Neural cell (in vitro differentiated cells): ENCODE results near the gene RELN.

ENCODE experiments used
- EZH2 ChIP-seq: fragments of 200-600, 300-800 bp; shearing (Covaris generic), sonication (generic); IDR thresholded peaks from 2 replicates; pipeline ENCODE4 v1.6.1; 2014; ENCODE audit warnings: antibody characterized with exemption, low read length, borderline replicate concordance, mild to moderate bottlenecking; ENCODE audit not compliant: insufficient read depth, poor library complexity, severe bottlenecking
- TF ChIP-seq, protein P1 (sequence below): fragments of 450-650 bp; IDR thresholded peaks from 2 replicates; pipeline ENCODE4 v1.5.1; 2014; ENCODE audit warnings: antibody characterized with exemption, mild to moderate bottlenecking, moderate library complexity; ENCODE audit not compliant: poor library complexity, severe bottlenecking
- TF ChIP-seq, protein P2 (sequence below): IDR thresholded peaks from 2 replicates; pipeline ENCODE4 v1.6.1; 2012; ENCODE audit warnings: borderline replicate concordance

DNA sequence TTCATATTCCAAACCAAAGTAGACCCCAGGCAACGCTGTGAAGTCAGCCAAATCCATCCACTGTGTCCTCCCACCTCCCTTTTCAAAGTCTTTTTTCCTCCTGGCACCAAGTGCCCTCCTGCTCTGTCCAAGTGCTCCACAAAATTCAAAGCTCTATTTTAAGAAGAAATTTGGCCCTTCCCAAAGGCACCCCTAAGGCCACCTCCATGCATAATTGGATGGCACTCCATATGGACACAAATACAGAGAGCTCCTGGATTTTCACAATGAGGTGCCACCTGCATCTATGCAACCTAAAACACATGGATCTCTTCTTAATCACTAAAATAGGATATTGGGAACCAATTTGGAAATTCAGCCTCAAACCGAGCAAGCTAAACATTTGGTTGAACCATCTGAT is 121.6 kb downstream of the RELN start:
- TF ChIP-seq, protein P1, sequence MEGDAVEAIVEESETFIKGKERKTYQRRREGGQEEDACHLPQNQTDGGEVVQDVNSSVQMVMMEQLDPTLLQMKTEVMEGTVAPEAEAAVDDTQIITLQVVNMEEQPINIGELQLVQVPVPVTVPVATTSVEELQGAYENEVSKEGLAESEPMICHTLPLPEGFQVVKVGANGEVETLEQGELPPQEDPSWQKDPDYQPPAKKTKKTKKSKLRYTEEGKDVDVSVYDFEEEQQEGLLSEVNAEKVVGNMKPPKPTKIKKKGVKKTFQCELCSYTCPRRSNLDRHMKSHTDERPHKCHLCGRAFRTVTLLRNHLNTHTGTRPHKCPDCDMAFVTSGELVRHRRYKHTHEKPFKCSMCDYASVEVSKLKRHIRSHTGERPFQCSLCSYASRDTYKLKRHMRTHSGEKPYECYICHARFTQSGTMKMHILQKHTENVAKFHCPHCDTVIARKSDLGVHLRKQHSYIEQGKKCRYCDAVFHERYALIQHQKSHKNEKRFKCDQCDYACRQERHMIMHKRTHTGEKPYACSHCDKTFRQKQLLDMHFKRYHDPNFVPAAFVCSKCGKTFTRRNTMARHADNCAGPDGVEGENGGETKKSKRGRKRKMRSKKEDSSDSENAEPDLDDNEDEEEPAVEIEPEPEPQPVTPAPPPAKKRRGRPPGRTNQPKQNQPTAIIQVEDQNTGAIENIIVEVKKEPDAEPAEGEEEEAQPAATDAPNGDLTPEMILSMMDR, result no peak
- TF ChIP-seq, protein P2, sequence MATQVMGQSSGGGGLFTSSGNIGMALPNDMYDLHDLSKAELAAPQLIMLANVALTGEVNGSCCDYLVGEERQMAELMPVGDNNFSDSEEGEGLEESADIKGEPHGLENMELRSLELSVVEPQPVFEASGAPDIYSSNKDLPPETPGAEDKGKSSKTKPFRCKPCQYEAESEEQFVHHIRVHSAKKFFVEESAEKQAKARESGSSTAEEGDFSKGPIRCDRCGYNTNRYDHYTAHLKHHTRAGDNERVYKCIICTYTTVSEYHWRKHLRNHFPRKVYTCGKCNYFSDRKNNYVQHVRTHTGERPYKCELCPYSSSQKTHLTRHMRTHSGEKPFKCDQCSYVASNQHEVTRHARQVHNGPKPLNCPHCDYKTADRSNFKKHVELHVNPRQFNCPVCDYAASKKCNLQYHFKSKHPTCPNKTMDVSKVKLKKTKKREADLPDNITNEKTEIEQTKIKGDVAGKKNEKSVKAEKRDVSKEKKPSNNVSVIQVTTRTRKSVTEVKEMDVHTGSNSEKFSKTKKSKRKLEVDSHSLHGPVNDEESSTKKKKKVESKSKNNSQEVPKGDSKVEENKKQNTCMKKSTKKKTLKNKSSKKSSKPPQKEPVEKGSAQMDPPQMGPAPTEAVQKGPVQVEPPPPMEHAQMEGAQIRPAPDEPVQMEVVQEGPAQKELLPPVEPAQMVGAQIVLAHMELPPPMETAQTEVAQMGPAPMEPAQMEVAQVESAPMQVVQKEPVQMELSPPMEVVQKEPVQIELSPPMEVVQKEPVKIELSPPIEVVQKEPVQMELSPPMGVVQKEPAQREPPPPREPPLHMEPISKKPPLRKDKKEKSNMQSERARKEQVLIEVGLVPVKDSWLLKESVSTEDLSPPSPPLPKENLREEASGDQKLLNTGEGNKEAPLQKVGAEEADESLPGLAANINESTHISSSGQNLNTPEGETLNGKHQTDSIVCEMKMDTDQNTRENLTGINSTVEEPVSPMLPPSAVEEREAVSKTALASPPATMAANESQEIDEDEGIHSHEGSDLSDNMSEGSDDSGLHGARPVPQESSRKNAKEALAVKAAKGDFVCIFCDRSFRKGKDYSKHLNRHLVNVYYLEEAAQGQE, result no peak
- no peak for TF ChIP-seq EZH2
